B cell (primary cell): ENCODE data around the gene CAPN12. TPM values are rescaled to one million over a fixed set of nuclear protein-coding genes. Genes with fewer than 3 reads are reported as not detected.

Experiments
- ATAC-seq: fragments of 200-7000 bp; cut with Tn5 transposase; one replicate; pipeline ENCODE4 v1.10.0; 2021; ENCODE audit warnings: low read depth, mild to moderate bottlenecking, moderate number of reproducible peaks, moderate library complexity
- CTCF ChIA-PET: fragments of 350-600 bp; sonication (Branson Sonifier 250); formaldehyde crosslinking; loops from one replicate; lab custom pipeline; 2021; ENCODE audit warnings: antibody characterized with exemption, inconsistent platforms; lab: Charles Lee
- POLR2A ChIA-PET: fragments of 350-600 bp; sonication (Branson Sonifier 250); formaldehyde crosslinking; loops from one replicate; lab custom pipeline; 2021; ENCODE audit warnings: antibody characterized with exemption; lab: Charles Lee
- DNase-seq: peaks from one replicate; pipeline ENCODE4 v3.0.0; 2013
- H2AFZ ChIP-seq: 2 replicates; pipeline ENCODE4 v1.6.1; 2012; ENCODE audit warnings: mild to moderate bottlenecking, low read depth, low read length; ENCODE audit not compliant: insufficient read depth, poor library complexity, severe bottlenecking
- H3K27ac ChIP-seq, 2 donors: 1 replicate in 1 of 2; 2 replicates in 1 of 2; pipeline ENCODE4 v1.5.1; 2012 to 2013; ENCODE audit warnings: low read length in 2 of 2, mild to moderate bottlenecking in 2 of 2, moderate library complexity in 1 of 2
- H3K27me3 ChIP-seq, 4 experiments: fragments of 200-600 bp in 1 of 4; sonication (generic) in 1 of 4; replicated peaks in 1 of 4; 1 replicate in 2 of 4; 2 replicates in 2 of 4; pipeline versions ENCODE4 v1.6.1 to v1.7.0; 2013 to 2016; ENCODE audit warnings: low read length in 3 of 4, mild to moderate bottlenecking in 2 of 4, mixed read lengths in 1 of 4, moderate library complexity in 1 of 4; ENCODE audit not compliant: insufficient read depth in 4 of 4, control insufficient read depth in 3 of 4; ENCODE audit errors: control extremely low read depth in 1 of 4
- H3K36me3 ChIP-seq, 2 experiments: replicated peaks in 1 of 2; 1 replicate in 1 of 2; 2 replicates in 1 of 2; pipeline versions ENCODE4 v1.6.1 to v1.7.1; 2013; ENCODE audit warnings: low read length in 1 of 2; ENCODE audit not compliant: insufficient read depth in 2 of 2, control insufficient read depth in 1 of 2; ENCODE audit errors: control extremely low read depth in 1 of 2, extremely low read depth in 1 of 2
- H3K4me1 ChIP-seq, 2 donors: fragments of 200-600 bp in 1 of 2; sonication (generic) in 1 of 2; 1 replicate in 1 of 2; 2 replicates in 1 of 2; pipeline versions ENCODE4 v1.5.1 to v1.6.1; 2013 to 2017; ENCODE audit warnings: low read length in 2 of 2; ENCODE audit not compliant: control insufficient read depth in 2 of 2, insufficient read depth in 2 of 2
- H3K4me2 ChIP-seq: replicated peaks from 2 replicates; pipeline ENCODE3; 2012; ENCODE audit warnings: mild to moderate bottlenecking, low read depth, low read length; ENCODE audit not compliant: poor library complexity, severe bottlenecking
- H3K4me3 ChIP-seq, 5 experiments: fragments of 200-600 bp in 1 of 5; sonication (generic) in 1 of 5; 1 replicate in 3 of 5; 2 replicates in 2 of 5; pipeline versions ENCODE4 v1.5.1 to v1.7.0; 2011 to 2016; ENCODE audit warnings: low read length in 4 of 5, mild to moderate bottlenecking in 4 of 5, low read depth in 2 of 5, control low read depth in 1 of 5, moderate library complexity in 1 of 5; ENCODE audit not compliant: insufficient read depth in 1 of 5; ENCODE audit errors: control extremely low read depth in 1 of 5, extremely low read depth in 1 of 5
- H3K79me2 ChIP-seq: fragments of 200-600 bp; sonication (generic); one replicate; pipeline ENCODE4 v1.6.0; 2016; ENCODE audit warnings: low read length; ENCODE audit not compliant: control insufficient read depth, insufficient read depth
- H3K9ac ChIP-seq: fragments of 200-600 bp; sonication (generic); 2 replicates; pipeline ENCODE4 v1.6.1; 2017; ENCODE audit warnings: mild to moderate bottlenecking, low read length, moderate library complexity
- H3K9me3 ChIP-seq, 3 donors: one replicate each; pipeline versions ENCODE4 v1.6.1 to v1.7.1; 2013; ENCODE audit warnings: low read length in 2 of 3; ENCODE audit not compliant: control insufficient read depth in 2 of 3, insufficient read depth in 1 of 3; ENCODE audit errors: control extremely low read depth in 1 of 3
- H4K20me1 ChIP-seq: 2 replicates; pipeline ENCODE4 v1.6.0; 2012; ENCODE audit warnings: mild to moderate bottlenecking, low read length; ENCODE audit not compliant: insufficient read depth, control insufficient read depth, poor library complexity, severe bottlenecking
- H3K27ac Mint-ChIP-seq: one replicate; pipeline ENCODE4 v1.8.0; 2021; ENCODE audit warnings: mixed read lengths
- H3K27me3 Mint-ChIP-seq: one replicate; pipeline ENCODE4 v1.8.0; 2021; ENCODE audit warnings: mixed read lengths
- H3K4me1 Mint-ChIP-seq: one replicate; pipeline ENCODE4 v1.8.0; 2021; ENCODE audit warnings: mixed read lengths
- H3K4me3 Mint-ChIP-seq: one replicate; pipeline ENCODE4 v1.8.0; 2021; ENCODE audit warnings: mixed read lengths
- H3K9me3 Mint-ChIP-seq: one replicate; pipeline ENCODE4 v1.8.0; 2022; ENCODE audit warnings: mixed read lengths; ENCODE audit not compliant: insufficient read depth
- CTCF ChIP-seq: fragments of 200-600 bp; IDR thresholded peaks from one replicate; pipeline ENCODE4 v1.8.0; 2022; ENCODE audit warnings: antibody characterized with exemption, mild to moderate bottlenecking
- EZH2 ChIP-seq: IDR thresholded peaks from 2 replicates; pipeline ENCODE4 v1.6.1; 2012; ENCODE audit warnings: borderline replicate concordance, low read depth, mild to moderate bottlenecking, moderate library complexity, low read length; ENCODE audit not compliant: insufficient read depth, poor library complexity, severe bottlenecking
- WGBS: methylation state at CpG from one replicate; pipeline ENCODE4 v1.1.5; 2013; ENCODE audit warnings: missing lambda C conversion rate; ENCODE audit not compliant: insufficient coverage; 5-methylcytosine and 5-hydroxymethylcytosine counted together
- intact Hi-C: fragments of 100-400 bp; cut with micrococcal nuclease; formaldehyde crosslinking; loops from one replicate; pipeline ENCODE4 v1.10.0; 2022
- polyA plus RNA-seq: library from polyadenylated mRNA; depleted of rRNA; stranded (reverse); fragments of >200 nt; gene quantifications from 2 replicates; pipeline ENCODE4 v1.2.3, GENCODE V29; 2012
- total RNA-seq, 2 donors: library from RNA; stranded (reverse); fragments of 120-200 nt in 1 of 2; gene quantifications; 1 replicate in 1 of 2; 2 replicates in 1 of 2; pipeline versions ENCODE4 v1.2.3 to v1.2.4, GENCODE V29; 2013 to 2022

Gene CAPN12
- total and polyA plus RNA-seq, 2 donors (not counting 1 experiment from before 2014, with no cell fraction given): 28.6 to 104 TPM

- no peak overlapping the region for H3K4me3 Mint-ChIP-seq
- no peaks in the 10 kb centered on the region for H3K9me3 ChIP-seq
- no peaks in the 10 kb centered on the region for H3K27me3 ChIP-seq
- POLR2A ChIA-PET: interaction anchor here (0.6 kb wide), 1 partner anchor 85 kb away, joined by 4 read pairs; no protein-coding TSS in a partner anchor
- H4K20me1 ChIP-seq: no peaks in the 10 kb centered on the region
- H3K27me3 Mint-ChIP-seq: no peaks in the 10 kb centered on the region
- no peaks in the 10 kb centered on the region for H3K9me3 Mint-ChIP-seq
- H3K4me1 ChIP-seq: no peaks in the 10 kb centered on the region
- H3K4me1 Mint-ChIP-seq: no peaks in the 10 kb centered on the region
- no peaks in the 10 kb centered on the region for H3K79me2 ChIP-seq
- WGBS: 94% methylated on average over 12 of the region's 19 CpGs
- H3K27ac Mint-ChIP-seq: no peak overlapping the region
- H3K4me2 ChIP-seq: no peak overlapping the region
- no peak overlapping the region for H3K4me3 ChIP-seq
- no peak overlapping the region for H2AFZ ChIP-seq
- peaks cover 0 to 76% of the 10 kb centered on the region in 2 experiments for H3K36me3 ChIP-seq
- intact Hi-C loops: no loop called here
- TF ChIP-seq EZH2 (no peak), CTCF (no peak)
- DNase-seq (no peak), ATAC-seq (no peak)
- CTCF ChIA-PET: no interaction called here
- no peak overlapping the region for H3K27ac ChIP-seq
- H3K9ac ChIP-seq: no peak overlapping the region
Measured at GRCh38 chr19:38713227-38713649, 31.0 kb downstream of the CAPN12 start.

GRCh38 chr19:38712161-38712748 lies 32.0 kb downstream of the CAPN12 start:
- H3K9me3 ChIP-seq: no peaks in the 10 kb centered on the region
- no peak overlapping the region for H3K4me2 ChIP-seq
- TF ChIP-seq CTCF: no peak
- no peak for TF ChIP-seq EZH2
- no peak overlapping the region for H3K4me3 Mint-ChIP-seq
- no peak overlapping the region for H3K9ac ChIP-seq
- WGBS: over 99% methylated on average over 8 of the region's 15 CpGs
- peaks cover 0 to 80% of the 10 kb centered on the region in 2 experiments for H3K36me3 ChIP-seq
- POLR2A ChIA-PET: no interaction called here
- intact Hi-C loops: no loop called here
- no peak overlapping the region for H3K4me3 ChIP-seq
- no peak overlapping the region for H2AFZ ChIP-seq
- CTCF ChIA-PET: no interaction called here
- H4K20me1 ChIP-seq: no peaks in the 10 kb centered on the region
- ATAC-seq: no peak
- H3K4me1 ChIP-seq: no peaks in the 10 kb centered on the region
- H3K27me3 ChIP-seq: no peaks in the 10 kb centered on the region
- no peak overlapping the region for H3K27ac Mint-ChIP-seq
- H3K9me3 Mint-ChIP-seq: no peaks in the 10 kb centered on the region
- no peaks in the 10 kb centered on the region for H3K79me2 ChIP-seq
- H3K27me3 Mint-ChIP-seq: no peaks in the 10 kb centered on the region
- H3K4me1 Mint-ChIP-seq: no peaks in the 10 kb centered on the region
- no peak overlapping the region for H3K27ac ChIP-seq
- no peak for DNase-seq
